Transverse colon (tissue), 3 donors: Measurements from ENCODE around the gene CD209.

Experiments used
- EP300 ChIP-seq: sonication (generic); formaldehyde crosslinking; IDR thresholded peaks from one replicate; pipeline ENCODE4 v1.6.1; 2017; ENCODE audit warnings: antibody characterized with exemption, low read depth
- POLR2A ChIP-seq: fragments of 450-650 bp; IDR thresholded peaks from one replicate; pipeline ENCODE4 v1.6.1; 2016; ENCODE audit warnings: antibody characterized with exemption, mild to moderate bottlenecking, moderate library complexity
- TF ChIP-seq, protein P1 (sequence below), 5 experiments: fragments of 200-600 bp in 3 of 5; fragments of 450-650 bp in 2 of 5; sonication (generic) in 3 of 5; IDR thresholded peaks; 1 replicate in 2 of 5; 2 replicates in 3 of 5; pipeline ENCODE4 v1.5.1; 2016 to 2017; ENCODE audit warnings: antibody characterized with exemption in 5 of 5, inconsistent platforms in 3 of 5, mild to moderate bottlenecking in 2 of 5, moderate library complexity in 1 of 5

GRCh38 chr19:7772752-7773291 lies 25.5 kb upstream of the CD209 start:
- no peak for TF ChIP-seq EP300
- TF ChIP-seq, protein P1, sequence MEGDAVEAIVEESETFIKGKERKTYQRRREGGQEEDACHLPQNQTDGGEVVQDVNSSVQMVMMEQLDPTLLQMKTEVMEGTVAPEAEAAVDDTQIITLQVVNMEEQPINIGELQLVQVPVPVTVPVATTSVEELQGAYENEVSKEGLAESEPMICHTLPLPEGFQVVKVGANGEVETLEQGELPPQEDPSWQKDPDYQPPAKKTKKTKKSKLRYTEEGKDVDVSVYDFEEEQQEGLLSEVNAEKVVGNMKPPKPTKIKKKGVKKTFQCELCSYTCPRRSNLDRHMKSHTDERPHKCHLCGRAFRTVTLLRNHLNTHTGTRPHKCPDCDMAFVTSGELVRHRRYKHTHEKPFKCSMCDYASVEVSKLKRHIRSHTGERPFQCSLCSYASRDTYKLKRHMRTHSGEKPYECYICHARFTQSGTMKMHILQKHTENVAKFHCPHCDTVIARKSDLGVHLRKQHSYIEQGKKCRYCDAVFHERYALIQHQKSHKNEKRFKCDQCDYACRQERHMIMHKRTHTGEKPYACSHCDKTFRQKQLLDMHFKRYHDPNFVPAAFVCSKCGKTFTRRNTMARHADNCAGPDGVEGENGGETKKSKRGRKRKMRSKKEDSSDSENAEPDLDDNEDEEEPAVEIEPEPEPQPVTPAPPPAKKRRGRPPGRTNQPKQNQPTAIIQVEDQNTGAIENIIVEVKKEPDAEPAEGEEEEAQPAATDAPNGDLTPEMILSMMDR (IDR thresholded peaks at IDR 0.05): no peak
- TF ChIP-seq POLR2A: no peak
